ENCODE results near the gene MGA.

The MGA gene

GRCh38 chr15:41780266-41780665, 120.1 kb downstream of the MGA start:
- FAIRE-seq, result no peak
- no peak for TF ChIP-seq CTCF (IDR thresholded peaks at IDR 0.05; ENCODE audit: insufficient read depth, missing control alignments)

GRCh38 chr15:41780727-41781126, 120.5 kb downstream of the MGA start:
- no peak for DNase-seq (ENCODE audit: insufficient read length, low spot score)
- TF ChIP-seq CTCF (IDR thresholded peaks at IDR 0.05; ENCODE audit: insufficient read depth, missing control alignments), result no peak
- no peak for FAIRE-seq

More at GRCh38 chr15:41780266-41780665, 120.1 kb downstream of the MGA start:
- no peak for DNase-seq (ENCODE audit: insufficient read length, low spot score)

GRCh38 chr15:41782371-41783282, 122.4 kb downstream of the MGA start:
- no peak for FAIRE-seq
- TF ChIP-seq CTCF (IDR thresholded peaks at IDR 0.05; ENCODE audit: insufficient read depth, missing control alignments), result no peak
- DNase-seq (ENCODE audit: insufficient read length, low spot score), result no peak

GRCh38 chr15:41783296-41783695, 123.1 kb downstream of the MGA start:
- FAIRE-seq, result no peak
- DNase-seq (ENCODE audit: insufficient read length, low spot score), result no peak
- no peak for TF ChIP-seq CTCF (IDR thresholded peaks at IDR 0.05; ENCODE audit: insufficient read depth, missing control alignments)

GRCh38 chr15:41788262-41788661, 128.1 kb downstream of the MGA start:
- FAIRE-seq, result no peak

GRCh38 chr15:41789236-41789635, 129.0 kb downstream of the MGA start:
- FAIRE-seq, result no peak
- TF ChIP-seq CTCF (IDR thresholded peaks at IDR 0.05; ENCODE audit: insufficient read depth, missing control alignments), result no peak
- no peak for DNase-seq (ENCODE audit: insufficient read length, low spot score)

More at GRCh38 chr15:41788262-41788661, 128.1 kb downstream of the MGA start:
- no peak for TF ChIP-seq CTCF (IDR thresholded peaks at IDR 0.05; ENCODE audit: insufficient read depth, missing control alignments)
- DNase-seq (ENCODE audit: insufficient read length, low spot score), result no peak

- FAIRE-seq (no peak), DNase-seq (ENCODE audit: insufficient read length, low spot score) (no peak)
- TF ChIP-seq CTCF (IDR thresholded peaks at IDR 0.05; ENCODE audit: insufficient read depth, missing control alignments), result no peak
These were observed 129.5 kb downstream of the MGA start for GRCh38 chr15:41789662-41790061.

Data from D721Med (cell line).